ENCODE measurements around the gene MTMR3. TPM values are rescaled to one million over a fixed set of nuclear protein-coding genes. Genes with fewer than 3 reads are reported as not detected.

MTMR3 gene
- total RNA-seq: 35.9 and 58.4 TPM in 2 replicates

GRCh38 chr22:29883045-29883774, at the start of gene MTMR3:
Gene MTMR3 (plus strand): TSS chr22:29883174. CDS start chr22:29971060, 87,886 bp downstream.

DNA sequence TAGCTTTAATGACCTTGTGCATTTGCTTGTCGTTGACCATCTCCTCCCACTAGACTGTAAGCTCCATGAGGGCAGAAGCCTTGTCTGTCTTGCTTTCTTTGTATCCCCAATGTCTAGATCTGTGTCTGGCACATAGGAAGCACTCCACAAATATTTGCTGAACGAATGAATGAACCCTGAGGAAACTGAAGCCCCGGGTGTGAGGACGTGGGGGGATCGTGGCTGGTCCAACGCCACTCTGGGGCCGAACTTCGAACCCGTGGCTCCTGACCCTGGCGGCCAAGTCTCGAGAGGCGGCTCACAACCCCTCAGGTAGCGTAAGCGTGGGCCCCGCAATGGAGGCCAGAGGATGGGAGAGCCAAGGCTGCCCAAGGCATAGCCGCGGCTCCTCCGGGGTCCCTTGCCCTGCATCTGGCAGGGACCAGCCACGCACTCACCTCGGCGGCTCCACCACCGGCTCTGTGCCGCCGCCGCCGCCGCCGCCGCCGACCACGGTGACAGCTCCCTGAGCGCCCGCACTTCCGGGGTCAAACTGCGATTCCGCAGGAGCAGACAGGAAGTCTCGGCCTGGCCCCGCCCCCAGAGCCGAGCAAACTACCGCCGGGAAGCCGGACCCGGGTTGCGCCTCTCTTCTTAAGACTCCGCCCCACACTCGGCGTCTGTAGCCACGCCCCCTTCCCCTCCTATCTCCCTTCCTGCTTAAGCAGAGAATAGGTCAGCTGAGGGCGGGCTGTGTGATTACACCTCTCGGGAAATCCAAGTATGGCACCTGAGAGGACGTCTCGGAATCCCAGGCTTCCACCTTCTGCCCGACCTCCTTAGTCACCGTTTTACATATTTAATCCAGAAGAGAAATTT, 45.0 kb upstream of the MTMR3 start, which contains the start of gene ASCC2:
TSS of gene ASCC2 (minus strand) at position 534 of the 858 bp plus-strand sequence. CDS start 5,949 bp downstream, outside the sequence.

GRCh38 chr22:30079952-30080533, 197.1 kb downstream of the MTMR3 start, which contains the start of gene HORMAD2:
Gene HORMAD2 (plus strand): TSS chr22:30080464. CDS start chr22:30093953, 13,489 bp downstream.

Other genes with a start within 250 kb of the MTMR3 start
- gene CABP7, start 163.2 kb upstream of the MTMR3 start, total RNA-seq: not detected in 2 replicates
- 12.8 and 26.3 TPM in 2 replicates for gene ZMAT5, start 116.2 kb upstream of the MTMR3 start, total RNA-seq
- 74.5 and 76.2 TPM in 2 replicates for gene UQCR10, start 115.8 kb upstream of the MTMR3 start, total RNA-seq
- gene ASCC2, start 44.9 kb upstream of the MTMR3 start, total RNA-seq: 29.4 and 66.0 TPM in 2 replicates
- not detected in 2 replicates for gene HORMAD2, start 197.3 kb downstream of the MTMR3 start, total RNA-seq